Caki2 (cell line): ENCODE data around the gene TRAIP. TPM values are rescaled to one million over a fixed set of nuclear protein-coding genes. Genes with fewer than 3 reads are reported as not detected.
"Not testable (repeated sequence)": the region's sequence is repeated elsewhere in the genome, so short reads cannot be mapped to it uniquely, and the experiment has no call there.

ENCODE experiments used
- DNase-seq: peaks from one replicate; pipeline ENCODE4 v3.0.0-alpha.2; 2015; ENCODE audit warnings: low read depth
- in situ Hi-C: cut with HindIII; loops from 2 replicates; pipeline ENCODE4 v1.10.0; 2016; ENCODE audit warnings: low sequenced_read_pairs, low pct_unique_long_range_greater_than_20kb, mixed read lengths
- total RNA-seq: library from RNA; depleted of rRNA; stranded (reverse); fragments of >200 nt; shearing (Covaris generic); gene quantifications from 2 replicates; pipeline ENCODE4 v1.2.3, GENCODE V29; 2014; ENCODE audit warnings: low replicate concordance

Gene TRAIP
- total RNA-seq, 1 experiment from 2014 or later, result 7.0 TPM

DNA sequence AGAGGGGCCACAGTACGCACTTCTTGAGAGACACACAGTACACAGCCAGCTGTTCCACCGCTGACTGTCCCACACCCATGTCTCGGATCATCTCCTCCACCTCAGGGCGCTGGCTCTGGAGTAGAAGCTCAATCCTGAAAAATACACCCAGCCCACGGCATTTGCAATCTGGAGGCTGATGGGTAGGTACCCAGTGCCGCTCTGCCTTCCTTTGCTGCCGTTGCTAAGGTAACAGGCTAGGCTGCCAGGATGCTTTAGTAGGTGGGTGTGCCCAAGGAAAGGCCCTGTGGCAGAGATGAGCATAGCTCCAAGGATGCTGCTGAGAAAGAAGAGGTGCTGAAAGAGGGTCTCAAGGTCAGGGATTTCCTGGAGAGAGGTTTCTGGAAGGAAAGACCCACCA is 14.6 kb downstream of the TRAIP start:
- DNase-seq, result no peak
- in situ Hi-C loops, result no loop called here

- no peak for DNase-seq
- in situ Hi-C loops, result no loop called here
Observed at GRCh38 chr3:49841126-49841696, 15.2 kb downstream of the TRAIP start.

DNA sequence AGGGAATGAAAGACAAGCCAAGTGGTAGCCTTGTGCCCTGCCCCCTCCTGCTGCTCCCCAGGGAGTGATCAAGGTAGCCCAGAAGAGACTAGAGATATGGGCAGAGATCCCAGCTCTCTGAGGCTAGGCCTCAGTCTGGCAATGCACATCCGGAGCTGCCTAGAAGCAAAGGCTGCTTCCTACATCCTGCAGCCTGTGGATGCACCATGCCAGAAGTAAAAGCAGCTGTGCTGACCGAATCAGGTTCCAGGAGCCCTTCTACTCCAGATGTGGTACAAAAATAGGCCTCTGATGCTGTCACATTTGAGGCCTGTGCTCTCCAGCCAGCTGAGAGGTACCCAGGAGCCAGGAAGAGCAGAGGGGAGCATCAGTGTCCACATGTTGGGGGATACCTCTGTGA is 16.0 kb downstream of the TRAIP start:
- in situ Hi-C loops, result no loop called here

GRCh38 chr3:49839193-49839809 is 17.1 kb downstream of the TRAIP start:
- in situ Hi-C loops, result no loop called here
- peak; percentile 26 for DNase-seq

More for the DNA sequence above, 16.0 kb downstream of the TRAIP start:
- DNase-seq, result no peak

- no peak for DNase-seq
- in situ Hi-C loops, result no loop called here
Observed at GRCh38 chr3:49831341-49831740, 25.0 kb downstream of the TRAIP start.

GRCh38 chr3:49826016-49826415 is 30.3 kb downstream of the TRAIP start:
- in situ Hi-C loops, result no loop called here
- DNase-seq, result no peak

GRCh38 chr3:49823131-49823530 is 33.2 kb downstream of the TRAIP start:
- in situ Hi-C loops, DNase-seq: not testable (repeated sequence)

- in situ Hi-C loops, result no loop called here
- DNase-seq, result peak; percentile 30
Observed at GRCh38 chr3:49813497-49814174, 42.7 kb downstream of the TRAIP start, which contains the start of gene UBA7. Gene UBA7, minus strand, starts transcription at chr3:49813953. Its CDS starts 166 bp downstream, at chr3:49813787.

DNA sequence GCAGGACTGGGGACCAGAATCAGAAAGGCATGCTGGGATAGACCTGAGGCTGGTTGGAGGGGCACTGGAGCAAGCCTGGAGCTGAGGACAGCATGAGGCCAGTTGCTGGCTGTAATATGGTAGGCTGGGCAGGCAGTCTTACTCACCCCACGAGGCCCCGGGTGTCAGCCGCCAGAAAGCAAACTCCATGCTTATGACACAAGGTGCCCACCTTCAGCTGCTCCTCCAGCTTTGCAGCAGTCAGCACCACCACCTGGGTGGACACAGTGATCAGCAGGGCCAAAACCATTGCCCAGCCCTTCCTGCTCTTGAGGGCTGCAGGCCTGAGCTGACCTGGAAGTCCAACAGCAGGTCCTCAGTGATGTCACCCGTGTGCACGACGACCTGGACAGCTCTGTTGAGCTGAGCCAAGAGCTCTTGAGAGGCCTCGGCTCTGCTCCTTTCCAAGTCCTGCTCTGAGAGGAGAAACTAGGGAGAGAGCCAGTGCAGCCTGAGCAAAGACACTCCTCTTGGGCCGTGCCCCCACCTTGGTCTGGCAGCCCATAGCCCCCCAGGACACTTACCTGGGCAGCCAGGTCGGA is 43.4 kb downstream of the TRAIP start:
- no peak for DNase-seq
- in situ Hi-C loops, result no loop called here

- no peak for DNase-seq
- in situ Hi-C loops, result no loop called here
Observed at GRCh38 chr3:49807431-49808114, 48.8 kb downstream of the TRAIP start.

DNA sequence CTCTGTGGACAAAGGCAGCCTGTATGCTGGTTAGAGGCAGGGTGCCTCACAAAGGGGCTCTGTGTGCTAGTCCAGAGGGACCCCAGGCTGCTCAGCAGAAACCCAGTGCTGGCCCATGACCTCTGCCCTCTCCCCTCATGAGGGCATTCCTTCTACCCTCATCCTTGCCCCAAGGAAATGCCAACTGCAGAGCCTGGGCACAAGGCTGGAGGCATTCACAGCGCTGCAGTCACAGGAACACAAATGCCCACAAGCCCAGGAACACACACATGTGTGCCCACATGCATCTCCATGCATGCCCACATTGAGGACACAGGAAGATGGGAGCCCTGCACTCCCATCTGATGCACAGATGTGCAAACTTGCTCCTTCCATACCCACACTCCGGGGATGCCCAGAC is 49.5 kb downstream of the TRAIP start:
- in situ Hi-C loops, result no loop called here
- DNase-seq, result no peak

- in situ Hi-C loops, result no loop called here
- no peak for DNase-seq
Observed at GRCh38 chr3:49805897-49806701, 50.3 kb downstream of the TRAIP start.

DNA sequence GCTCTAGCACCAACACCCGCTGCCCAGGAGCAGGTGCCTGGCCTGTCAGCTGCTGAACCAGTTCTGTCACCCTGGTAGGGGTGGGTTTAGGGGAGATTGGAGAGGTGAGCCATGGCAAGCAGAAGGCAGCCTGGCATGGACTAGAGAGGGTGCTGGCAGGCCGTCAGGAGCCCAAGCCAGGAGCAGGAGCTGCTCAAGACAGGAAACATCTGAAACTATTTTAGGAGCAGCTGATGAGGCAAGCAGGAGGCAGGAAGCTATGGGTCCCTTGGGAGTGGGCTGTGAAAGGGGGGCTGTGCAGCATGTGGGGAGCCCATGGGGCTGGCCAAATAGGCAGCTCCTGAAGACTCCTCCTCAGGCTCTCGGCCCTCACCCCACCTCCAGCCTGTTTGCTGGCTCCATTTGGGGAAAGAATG is 51.0 kb downstream of the TRAIP start:
- in situ Hi-C loops, result no loop called here

DNA sequence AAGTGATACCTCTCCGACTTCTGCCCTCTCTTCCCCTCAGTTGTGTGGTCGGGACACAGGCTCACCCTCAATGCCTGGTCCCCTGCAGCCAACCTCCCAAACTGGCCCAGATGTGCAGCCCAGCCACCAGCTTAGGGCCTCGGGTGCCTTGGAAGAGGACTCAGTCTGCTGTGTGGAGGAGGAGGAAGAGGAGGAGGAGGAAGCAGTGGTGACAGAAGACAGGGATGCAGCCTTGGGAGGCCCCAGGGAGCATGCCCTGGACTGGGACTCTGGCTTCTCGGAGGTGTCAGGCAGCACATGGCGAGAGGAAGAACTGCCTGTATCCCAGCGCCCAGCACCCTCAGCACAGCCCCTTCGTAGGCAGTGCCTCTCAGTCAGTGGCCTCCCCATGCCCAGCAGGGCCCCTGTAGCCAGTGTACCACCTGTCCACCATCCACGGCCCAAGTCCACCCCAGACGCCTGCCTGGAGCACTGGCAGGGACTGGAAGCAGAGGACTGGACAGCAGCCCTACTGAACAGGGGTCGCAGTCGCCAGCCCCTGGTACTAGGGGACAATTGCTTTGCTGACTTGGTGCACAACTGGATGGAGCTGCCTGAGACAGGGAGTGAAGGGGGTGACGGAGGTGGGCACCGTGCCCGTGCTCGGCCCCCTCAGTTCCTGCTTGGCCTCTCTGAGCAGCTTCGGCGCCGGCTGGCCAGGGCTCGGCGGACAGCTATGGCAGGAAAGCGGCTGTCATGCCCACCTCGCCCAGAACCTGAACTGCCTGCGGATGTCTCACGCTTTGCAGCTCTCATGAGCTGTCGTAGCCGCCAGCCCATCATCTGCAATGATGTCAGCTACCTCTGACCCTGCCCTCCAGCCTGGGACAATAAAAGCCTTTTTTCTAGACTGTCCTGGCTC is 52.0 kb downstream of the TRAIP start:
- DNase-seq, result no peak
- in situ Hi-C loops, result no loop called here

More for the DNA sequence above, 51.0 kb downstream of the TRAIP start:
- DNase-seq, result no peak

DNA sequence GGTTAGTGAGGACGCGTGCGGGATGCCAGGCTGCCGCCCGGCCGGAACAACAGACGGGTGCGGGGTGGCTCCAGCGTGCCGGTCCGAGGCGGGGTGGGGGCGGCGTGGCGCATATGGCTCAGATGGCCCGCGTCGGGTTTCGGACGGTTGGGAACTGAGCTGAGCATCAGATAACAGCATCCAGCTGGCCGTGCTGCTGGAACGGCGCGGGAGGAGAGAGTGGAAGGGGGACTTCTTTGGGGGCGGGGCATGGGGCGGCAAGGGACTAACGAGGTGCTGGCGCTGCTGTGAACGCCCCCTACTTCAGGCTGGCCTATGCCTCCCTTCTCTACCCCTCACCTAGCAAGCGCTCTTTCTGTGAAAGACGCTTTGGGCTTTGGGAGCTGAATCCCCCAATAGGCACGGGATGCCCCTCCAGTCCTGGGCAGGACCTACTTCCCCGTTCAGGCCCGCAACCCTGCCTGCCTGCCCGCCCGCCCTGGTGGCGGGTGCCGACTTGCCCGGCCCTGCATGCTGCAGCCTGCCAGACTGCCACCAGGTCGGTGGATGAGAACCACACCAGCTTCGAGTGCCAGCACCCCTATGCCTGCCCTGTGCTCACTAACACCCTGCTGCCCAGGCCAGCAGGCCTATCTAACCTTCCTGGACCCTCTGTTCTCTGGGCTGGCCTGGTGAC is 52.8 kb downstream of the TRAIP start:
- in situ Hi-C loops, result no loop called here
- DNase-seq, result no peak

DNA sequence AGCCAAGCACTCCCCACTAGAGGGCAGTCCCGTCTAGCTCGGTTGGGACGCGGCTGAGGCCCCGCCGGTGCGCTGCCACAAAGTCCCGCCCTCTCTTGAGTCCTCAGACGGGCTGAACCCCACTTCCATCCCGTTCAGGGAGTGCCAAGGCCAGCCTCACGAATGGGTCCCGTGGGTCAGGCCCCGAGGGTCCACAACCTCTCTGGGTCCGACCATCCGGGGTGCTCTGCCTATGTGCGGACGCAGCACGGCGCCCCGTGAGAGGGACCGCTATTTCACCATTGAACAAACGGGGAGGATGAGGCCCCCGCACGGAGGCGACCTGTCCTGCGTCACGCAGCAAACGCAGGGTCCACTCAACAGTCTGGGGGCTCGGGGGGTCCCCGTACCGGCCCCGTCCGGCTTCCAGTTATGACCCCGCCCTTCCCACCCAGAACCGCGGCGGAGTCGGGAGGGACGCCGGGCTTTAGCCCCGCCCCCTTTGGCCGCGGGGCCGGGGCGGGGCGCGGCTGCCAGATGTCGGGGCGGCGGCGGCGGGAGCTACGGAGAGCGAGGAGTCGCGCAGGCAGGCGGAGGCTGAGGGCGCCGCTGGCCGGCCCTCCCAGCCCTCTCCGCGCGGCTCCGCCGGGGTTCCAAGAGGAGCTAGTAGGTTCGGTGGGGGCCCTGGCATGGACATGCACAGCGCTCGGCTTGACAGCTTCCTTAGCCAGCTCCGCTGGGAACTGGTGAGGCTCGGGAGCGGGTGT is 53.5 kb downstream of the TRAIP start, which contains the start of gene INKA1:
Gene INKA1, plus strand, starts transcription at position 543 of the 746 bp plus-strand sequence. Its CDS starts 132 bp downstream, at position 675.
- in situ Hi-C loops, result no loop called here
- DNase-seq, result peak; percentile 67
